Mesodermal cell (in vitro differentiated cells): ENCODE results near the gene CHCHD10.

Experiments used
- H3K27ac ChIP-seq: 2 replicates; pipeline ENCODE4 v1.7.0; 2013; ENCODE audit warnings: mild to moderate bottlenecking, low read depth, low read length, moderate library complexity; ENCODE audit not compliant: severe bottlenecking
- H3K36me3 ChIP-seq: 2 replicates; pipeline ENCODE4 v1.7.1; 2013; ENCODE audit warnings: mild to moderate bottlenecking, low read length, moderate library complexity; ENCODE audit not compliant: control insufficient read depth, insufficient read depth
- H3K4me1 ChIP-seq: one replicate; pipeline ENCODE4 v1.7.1; 2013; ENCODE audit warnings: mild to moderate bottlenecking, low read length; ENCODE audit not compliant: insufficient read depth, control insufficient read depth, poor library complexity, severe bottlenecking
- H3K4me3 ChIP-seq: 2 replicates; pipeline ENCODE4 v1.7.0; 2013; ENCODE audit warnings: low read length, control low read depth, mild to moderate bottlenecking; ENCODE audit not compliant: insufficient read depth, poor library complexity, severe bottlenecking; ENCODE audit errors: extremely low read depth
- H3K9me3 ChIP-seq: 2 replicates; pipeline ENCODE4 v1.7.1; 2013; ENCODE audit warnings: mild to moderate bottlenecking, low read length, moderate library complexity; ENCODE audit not compliant: control insufficient read depth
- WGBS, 2 experiments: methylation state at CpG; one replicate each; pipeline ENCODE4 v1.1.5; 2013; ENCODE audit warnings: missing lambda C conversion rate in 2 of 2; ENCODE audit not compliant: insufficient coverage in 2 of 2; 5-methylcytosine and 5-hydroxymethylcytosine counted together

The CHCHD10 gene

DNA sequence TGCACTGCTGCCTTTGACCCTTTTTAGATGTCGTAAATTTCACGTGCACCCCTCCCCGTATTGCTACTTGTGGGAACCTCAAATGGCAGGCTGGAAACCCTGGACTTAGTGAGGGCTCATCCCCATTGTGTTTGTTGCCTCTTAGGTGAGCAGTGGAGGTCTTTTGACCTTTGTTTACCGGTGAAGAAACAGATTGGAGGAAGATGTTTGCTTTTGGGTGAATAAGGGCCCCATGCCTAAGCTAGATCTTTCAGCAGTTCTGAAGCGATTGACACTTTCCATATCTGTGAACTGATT lies 19.8 kb upstream of the CHCHD10 start:
- Histone ChIP-seq H3K27ac (peak overlapping the region; percentile 100), H3K4me1 (peaks cover 11% of the 10 kb centered on the region), H3K9me3 (no peaks in the 10 kb centered on the region), H3K4me3 (peak overlapping the region; percentile 76), H3K36me3 (peaks cover 40% of the 10 kb centered on the region)
- WGBS, 2 experiments: 10 to 17% methylated on average over 2 to 5 of the region's 5 CpGs

GRCh38 chr22:23786752-23787599 lies 19.2 kb upstream of the CHCHD10 start, which contains the start of gene SMARCB1:
SMARCB1 (plus strand) TSS chr22:23786966; CDS start chr22:23787170, 204 bp downstream.
- peak within 1 kb of the TSS; percentile 76 for H3K4me3 ChIP-seq
- H3K27ac ChIP-seq: peak within 1 kb of the TSS; percentile 100
- 0% methylated on average over 31 to 92 of the region's 97 CpGs for WGBS, 2 experiments
- no peaks in the 10 kb centered on the region for H3K9me3 ChIP-seq
- peaks cover 11% of the 10 kb centered on the region for H3K4me1 ChIP-seq
- peaks cover 34% of the 10 kb centered on the region for H3K36me3 ChIP-seq

DNA sequence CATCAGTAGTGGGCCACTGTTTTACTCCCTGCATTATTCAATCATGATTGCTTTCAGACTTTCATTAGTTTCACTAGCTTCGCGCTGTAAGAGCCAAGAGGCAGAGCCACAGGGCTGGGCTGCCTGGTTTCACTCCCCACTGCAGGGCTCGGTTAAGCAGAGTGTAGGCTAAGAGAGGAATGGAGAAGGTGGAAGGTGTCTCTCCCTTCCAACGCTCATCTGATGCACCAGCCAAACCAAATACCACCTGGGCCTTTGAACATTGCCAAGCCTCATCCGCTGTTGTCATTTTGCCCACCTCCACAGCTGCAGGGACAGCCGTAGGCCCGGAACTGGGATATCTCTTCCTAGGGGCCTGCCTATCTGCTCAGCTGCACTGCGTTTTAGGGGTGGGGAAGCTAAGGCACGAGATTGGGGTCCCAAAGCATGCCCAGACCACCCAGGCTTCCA lies 18.5 kb upstream of the CHCHD10 start:
- Histone ChIP-seq H3K9me3 (no peaks in the 10 kb centered on the region), H3K4me3 (peak overlapping the region; percentile 76), H3K36me3 (peaks cover 28% of the 10 kb centered on the region), H3K4me1 (peaks cover 14% of the 10 kb centered on the region), H3K27ac (peak overlapping the region; percentile 100)
- 82 to 88% methylated on average over 8 to 9 of the region's 9 CpGs for WGBS, 2 experiments

DNA sequence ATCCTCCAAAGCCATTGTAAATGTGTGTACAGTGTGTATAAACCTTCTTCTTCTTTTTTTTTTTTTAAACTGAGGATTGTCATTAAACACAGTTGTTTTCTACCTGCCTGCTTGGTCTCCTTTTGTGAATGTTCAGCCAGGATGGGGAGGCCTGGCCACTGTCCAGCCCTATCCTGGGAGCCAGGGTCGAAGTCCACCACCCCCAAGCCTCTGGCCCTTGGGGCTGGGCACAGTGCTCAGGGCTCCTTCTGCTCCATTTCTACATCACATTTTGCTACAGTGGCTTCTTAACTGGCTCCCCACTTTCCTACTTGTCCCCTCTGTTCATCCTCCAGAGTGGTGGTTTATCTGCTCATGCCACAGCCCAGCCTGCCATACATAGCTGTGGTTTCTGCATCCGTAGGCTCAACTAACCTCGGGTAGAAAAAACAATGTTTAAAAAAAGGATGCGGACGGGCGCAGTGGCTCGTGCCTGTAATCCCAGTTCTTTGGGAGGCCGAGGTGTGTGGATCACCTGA lies 16.5 kb upstream of the CHCHD10 start:
- Histone ChIP-seq H3K27ac (no peak overlapping the region), H3K36me3 (peaks cover 11% of the 10 kb centered on the region), H3K4me1 (peaks cover 16% of the 10 kb centered on the region), H3K4me3 (no peak overlapping the region), H3K9me3 (no peaks in the 10 kb centered on the region)
- 89 to 96% methylated on average over 6 of the region's 8 CpGs for WGBS, 2 experiments

DNA sequence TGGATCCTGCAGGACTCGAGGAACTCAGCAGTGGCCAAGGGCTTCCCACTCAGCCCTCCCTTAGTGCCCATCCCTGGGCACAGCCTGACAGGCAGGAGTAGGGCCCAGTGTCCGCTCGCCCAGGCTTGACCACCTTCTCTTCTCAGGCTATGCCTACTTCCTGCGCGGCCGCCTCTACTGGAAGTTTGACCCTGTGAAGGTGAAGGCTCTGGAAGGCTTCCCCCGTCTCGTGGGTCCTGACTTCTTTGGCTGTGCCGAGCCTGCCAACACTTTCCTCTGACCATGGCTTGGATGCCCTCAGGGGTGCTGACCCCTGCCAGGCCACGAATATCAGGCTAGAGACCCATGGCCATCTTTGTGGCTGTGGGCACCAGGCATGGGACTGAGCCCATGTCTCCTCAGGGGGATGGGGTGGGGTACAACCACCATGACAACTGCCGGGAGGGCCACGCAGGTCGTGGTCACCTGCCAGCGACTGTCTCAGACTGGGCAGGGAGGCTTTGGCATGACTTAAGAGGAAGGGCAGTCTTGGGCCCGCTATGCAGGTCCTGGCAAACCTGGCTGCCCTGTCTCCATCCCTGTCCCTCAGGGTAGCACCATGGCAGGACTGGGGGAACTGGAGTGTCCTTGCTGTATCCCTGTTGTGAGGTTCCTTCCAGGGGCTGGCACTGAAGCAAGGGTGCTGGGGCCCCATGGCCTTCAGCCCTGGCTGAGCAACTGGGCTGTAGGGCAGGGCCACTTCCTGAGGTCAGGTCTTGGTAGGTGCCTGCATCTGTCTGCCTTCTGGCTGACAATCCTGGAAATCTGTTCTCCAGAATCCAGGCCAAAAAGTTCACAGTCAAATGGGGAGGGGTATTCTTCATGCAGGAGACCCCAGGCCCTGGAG lies 15.7 kb upstream of the CHCHD10 start:
- peaks cover 3% of the 10 kb centered on the region for H3K36me3 ChIP-seq
- no peak overlapping the region for H3K27ac ChIP-seq
- peaks cover 16% of the 10 kb centered on the region for H3K4me1 ChIP-seq
- WGBS, 2 experiments: 84 to 86% methylated on average over 13 to 14 of the region's 15 CpGs
- no peak overlapping the region for H3K4me3 ChIP-seq
- H3K9me3 ChIP-seq: no peaks in the 10 kb centered on the region

GRCh38 chr22:23782703-23783102 lies 14.9 kb upstream of the CHCHD10 start:
- H3K4me1 ChIP-seq: peaks cover 11% of the 10 kb centered on the region
- H3K9me3 ChIP-seq: no peaks in the 10 kb centered on the region
- WGBS, 2 experiments: 67% methylated on average over 1 of the region's 1 CpG; no CpG with 5 or more reads in 1 of the 2 experiments
- no peak overlapping the region for H3K4me3 ChIP-seq
- H3K27ac ChIP-seq: no peak overlapping the region
- no peaks in the 10 kb centered on the region for H3K36me3 ChIP-seq

- no peak overlapping the region for H3K27ac ChIP-seq
- H3K4me1 ChIP-seq: peaks cover 11% of the 10 kb centered on the region
- no peaks in the 10 kb centered on the region for H3K36me3 ChIP-seq
- no peaks in the 10 kb centered on the region for H3K9me3 ChIP-seq
- 94 to 99% methylated on average over 14 to 15 of the region's 16 CpGs for whole genome bisulfite sequencing, 2 experiments
- no peak overlapping the region for H3K4me3 ChIP-seq
These were observed 14.5 kb upstream of the CHCHD10 start for GRCh38 chr22:23782252-23782651.

DNA sequence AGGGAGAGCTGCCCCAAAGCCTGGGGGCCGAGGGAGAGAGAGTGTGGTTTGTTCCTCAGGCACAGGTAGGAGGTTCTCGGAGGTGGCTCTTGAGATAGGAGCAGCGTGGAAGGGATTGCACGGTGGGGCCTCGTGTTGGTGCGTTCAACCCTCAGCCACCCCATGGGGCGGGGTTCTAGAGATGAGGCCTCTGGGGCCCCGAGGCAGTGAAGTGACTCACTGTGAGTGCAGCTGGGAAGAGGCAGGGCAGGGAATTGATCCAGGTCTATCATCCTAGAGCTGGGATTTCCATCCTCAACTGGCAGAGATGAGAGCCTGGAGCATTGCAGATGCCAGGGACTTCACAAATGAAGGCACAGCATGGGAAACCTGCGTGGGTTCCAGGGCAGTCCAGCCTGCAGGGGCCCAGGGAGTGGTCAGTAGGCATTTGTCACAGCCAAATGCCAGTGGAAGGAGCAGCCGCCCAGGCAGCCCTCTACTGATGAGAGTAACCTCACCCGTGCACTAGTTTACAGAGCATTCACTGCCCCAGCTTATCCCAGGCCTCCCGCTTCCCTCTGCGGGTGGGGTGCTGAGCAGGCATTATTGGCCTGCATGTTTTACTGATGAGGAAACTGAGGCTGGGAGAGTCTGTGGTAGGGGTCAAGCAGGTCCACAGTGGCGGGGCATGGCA lies 13.9 kb upstream of the CHCHD10 start:
- Histone ChIP-seq H3K4me1 (peaks cover 11% of the 10 kb centered on the region), H3K4me3 (no peak overlapping the region), H3K36me3 (no peaks in the 10 kb centered on the region), H3K27ac (no peak overlapping the region), H3K9me3 (no peaks in the 10 kb centered on the region)
- WGBS, 2 experiments: 79 to 88% methylated on average over 12 to 13 of the region's 14 CpGs

- Histone ChIP-seq H3K4me1 (peaks cover 6% of the 10 kb centered on the region), H3K4me3 (no peak overlapping the region), H3K27ac (no peak overlapping the region), H3K9me3 (no peaks in the 10 kb centered on the region), H3K36me3 (no peaks in the 10 kb centered on the region)
- WGBS, 2 experiments: 87 to 91% methylated on average over 11 to 15 of the region's 15 CpGs
These were observed 13.3 kb upstream of the CHCHD10 start for GRCh38 chr22:23781065-23781464.

- 86 to 90% methylated on average over 19 to 20 of the region's 20 CpGs for WGBS, 2 experiments
- Histone ChIP-seq H3K9me3 (no peaks in the 10 kb centered on the region), H3K36me3 (no peaks in the 10 kb centered on the region), H3K4me1 (peaks cover 8% of the 10 kb centered on the region), H3K4me3 (no peak overlapping the region), H3K27ac (no peak overlapping the region)
These were observed 12.5 kb upstream of the CHCHD10 start for GRCh38 chr22:23780146-23780748.
